Fibroblast of lung (primary cell): ENCODE measurements around the gene KDM5B. TPM values are rescaled to one million over a fixed set of nuclear protein-coding genes. Genes with fewer than 3 reads are reported as not detected.

ENCODE experiments used
- DNase-seq, 2 donors: peaks; one replicate each; pipeline versions ENCODE4 v3.0.0 to v3.0.0-alpha.2; 2010; ENCODE audit warnings: low read depth in 2 of 2
- H2AFZ ChIP-seq: 2 replicates; pipeline ENCODE4 v1.5.1; 2012; ENCODE audit warnings: low read length, control low read depth, inconsistent platforms
- H3K27ac ChIP-seq: 2 replicates; pipeline ENCODE4 v1.5.1; 2011; ENCODE audit warnings: low read length, control low read depth; ENCODE audit not compliant: insufficient read depth
- H3K27me3 ChIP-seq: 2 replicates; pipeline ENCODE4 v1.5.1; 2011; ENCODE audit warnings: mild to moderate bottlenecking, low read length; ENCODE audit not compliant: control insufficient read depth, insufficient read depth
- H3K36me3 ChIP-seq: 2 replicates; pipeline ENCODE4 v1.5.1; 2011; ENCODE audit warnings: low read length; ENCODE audit not compliant: control insufficient read depth, insufficient read depth
- H3K4me1 ChIP-seq: 2 replicates; pipeline ENCODE4 v1.5.1; 2011; ENCODE audit warnings: low read length; ENCODE audit not compliant: control insufficient read depth, insufficient read depth; ENCODE audit errors: extremely low read depth
- H3K4me2 ChIP-seq: 2 replicates; pipeline ENCODE4 v1.5.1; 2011; ENCODE audit warnings: low read length, control low read depth; ENCODE audit not compliant: insufficient read depth; ENCODE audit errors: extremely low read depth
- H3K4me3 ChIP-seq, 4 experiments: fragments of 200-600 bp in 1 of 4; sonication (generic) in 1 of 4; replicated peaks in 1 of 4; 2 replicates each; pipeline ENCODE4 v1.5.1; 2011 to 2016; ENCODE audit warnings: low read length in 4 of 4, low read depth in 3 of 4, mild to moderate bottlenecking in 3 of 4, control low read depth in 2 of 4, inconsistent platforms in 1 of 4, mixed read lengths in 1 of 4; ENCODE audit not compliant: insufficient read depth in 1 of 4; ENCODE audit errors: control extremely low read depth in 1 of 4
- H3K79me2 ChIP-seq: 2 replicates; pipeline ENCODE4 v1.5.1; 2012; ENCODE audit warnings: mild to moderate bottlenecking, low read length, inconsistent platforms; ENCODE audit not compliant: control insufficient read depth, insufficient read depth
- H3K9ac ChIP-seq: 2 replicates; pipeline ENCODE4 v1.5.1; 2011; ENCODE audit warnings: mild to moderate bottlenecking, low read length, control low read depth; ENCODE audit not compliant: insufficient read depth
- H3K9me3 ChIP-seq: 2 replicates; pipeline ENCODE4 v1.5.1; 2012; ENCODE audit warnings: low read depth, low read length; ENCODE audit not compliant: control insufficient read depth, insufficient read depth
- H4K20me1 ChIP-seq: 2 replicates; pipeline ENCODE4 v1.5.1; 2011; ENCODE audit warnings: low read length; ENCODE audit not compliant: control insufficient read depth, insufficient read depth; ENCODE audit errors: extremely low read depth
- CTCF ChIP-seq, 2 donors: IDR thresholded peaks in 1 of 2; conservative IDR thresholded peaks in 1 of 2; 1 replicate in 1 of 2; 2 replicates in 1 of 2; pipeline ENCODE4 v1.5.1; 2011 to 2012; ENCODE audit warnings: low read length in 2 of 2, control low read depth in 1 of 2, inconsistent platforms in 1 of 2, low read depth in 1 of 2, mild to moderate bottlenecking in 1 of 2
- EZH2 ChIP-seq: IDR thresholded peaks from 2 replicates; pipeline ENCODE4 v1.5.1; 2012; ENCODE audit warnings: low read length, control low read depth, mild to moderate bottlenecking; ENCODE audit errors: missing control alignments
- polyA plus RNA-seq, 2 donors: library from polyadenylated mRNA; depleted of rRNA in 1 of 2; stranded (reverse) in 1 of 2; unstranded in 1 of 2; fragments of >200 nt; gene quantifications; 2 replicates each; pipeline ENCODE4 v1.2.1, GENCODE V29; 2011 to 2012; ENCODE audit warnings: missing spikeins in 1 of 2
- total RNA-seq: library from RNA; depleted of rRNA; stranded (reverse); fragments of >200 nt; gene quantifications from 2 replicates; pipeline ENCODE4 v1.2.1, GENCODE V29; 2014

The KDM5B gene
- total and polyA plus RNA-seq, 2 donors (not counting 1 experiment from before 2014, with no cell fraction given): 52.0 to 82.2 TPM

DNA sequence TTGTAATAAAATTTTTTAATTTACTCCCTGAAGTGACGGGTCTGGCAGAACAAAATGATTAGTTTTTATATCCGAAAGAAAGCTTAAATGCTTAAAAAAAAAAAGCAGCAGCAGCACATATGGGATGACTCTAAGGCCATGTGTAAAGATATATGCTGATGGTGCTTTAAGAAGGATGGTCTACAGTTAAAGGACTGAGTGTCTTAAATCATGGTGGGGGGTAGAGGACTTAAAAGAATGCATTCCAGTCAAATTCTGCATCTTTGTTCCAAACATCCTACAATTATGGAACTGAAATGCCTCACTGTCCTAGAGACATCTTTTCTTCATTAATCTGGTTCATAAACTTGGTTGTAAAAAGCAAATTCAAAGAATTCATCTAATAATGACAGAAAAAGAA lies 7.0 kb downstream of the KDM5B start:
- Histone ChIP-seq H4K20me1 (no peaks in the 10 kb centered on the region), H3K27me3 (no peaks in the 10 kb centered on the region), H3K4me2 (no peak overlapping the region), H3K36me3 (no peaks in the 10 kb centered on the region), H3K9ac (no peak overlapping the region), H3K79me2 (peaks cover 90% of the 10 kb centered on the region), H3K27ac (no peak overlapping the region), H3K4me3 (no peak overlapping the region), H3K9me3 (no peaks in the 10 kb centered on the region), H2AFZ (no peak overlapping the region), H3K4me1 (peaks cover 7% of the 10 kb centered on the region)
- TF ChIP-seq CTCF (conservative IDR thresholded peaks at IDR 0.05 in 1 of 2, IDR thresholded peaks at IDR 0.05 in 1 of 2; ENCODE audit: low read depth in 1 of 2, low read length in 2 of 2) (no peak), EZH2 (no peak)
- DNase-seq: no peak

DNA sequence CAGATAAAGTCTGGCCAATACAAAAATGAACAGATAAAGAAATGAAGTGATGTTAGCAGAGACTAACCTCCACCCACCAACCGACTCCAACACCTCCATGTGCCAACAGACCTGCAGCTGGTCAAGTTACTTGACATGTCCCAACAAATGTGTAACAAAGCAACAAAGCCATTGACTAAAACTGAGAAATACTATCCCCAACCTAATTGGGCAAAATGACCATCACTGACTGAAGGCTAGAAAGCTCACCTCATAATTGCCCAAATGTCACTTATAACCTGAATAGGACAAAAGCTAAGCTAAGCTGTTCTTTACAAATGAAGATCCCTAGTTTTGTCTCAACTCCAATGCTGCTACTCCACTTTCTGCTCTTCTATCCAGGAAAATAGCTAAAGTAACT lies 7.5 kb downstream of the KDM5B start:
- DNase-seq: no peak
- H3K27ac ChIP-seq: no peak overlapping the region
- TF ChIP-seq CTCF (conservative IDR thresholded peaks at IDR 0.05 in 1 of 2, IDR thresholded peaks at IDR 0.05 in 1 of 2; ENCODE audit: low read depth in 1 of 2, low read length in 2 of 2) (no peak), EZH2 (no peak)
- H3K4me1 ChIP-seq: peaks cover 3% of the 10 kb centered on the region
- no peaks in the 10 kb centered on the region for H4K20me1 ChIP-seq
- H3K9me3 ChIP-seq: no peaks in the 10 kb centered on the region
- H3K36me3 ChIP-seq: no peaks in the 10 kb centered on the region
- H3K79me2 ChIP-seq: peaks cover 89% of the 10 kb centered on the region
- no peak overlapping the region for H3K9ac ChIP-seq
- H2AFZ ChIP-seq: no peak overlapping the region
- no peak overlapping the region for H3K4me3 ChIP-seq
- H3K27me3 ChIP-seq: no peaks in the 10 kb centered on the region
- no peak overlapping the region for H3K4me2 ChIP-seq

DNA sequence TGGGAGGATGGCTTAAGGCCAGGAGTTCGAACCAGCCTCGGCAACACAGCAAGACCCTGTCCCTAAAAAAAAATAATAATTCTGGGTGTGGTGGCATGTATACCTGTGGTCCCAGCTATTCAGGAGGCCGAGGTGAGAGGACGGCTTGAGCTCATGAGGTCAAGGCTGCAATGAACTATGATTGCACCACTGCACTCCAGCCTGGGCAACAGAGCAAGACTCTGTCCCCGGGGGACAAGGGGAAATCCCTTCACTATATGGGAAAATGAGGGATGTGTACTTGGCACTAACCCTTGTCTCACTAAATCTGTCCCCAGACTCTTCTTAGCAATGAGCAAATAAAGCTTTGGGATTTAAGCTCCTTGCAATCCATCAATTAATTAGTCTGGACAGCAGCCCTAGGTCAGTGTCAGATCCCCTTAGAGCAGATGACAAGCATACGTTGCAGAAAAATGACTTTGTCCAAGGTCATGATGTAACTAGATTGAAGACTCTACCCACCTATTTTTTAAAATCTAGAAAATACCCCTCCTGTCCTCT lies 9.4 kb downstream of the KDM5B start:
- peaks cover 2% of the 10 kb centered on the region for H4K20me1 ChIP-seq
- TF ChIP-seq CTCF (conservative IDR thresholded peaks at IDR 0.05 in 1 of 2, IDR thresholded peaks at IDR 0.05 in 1 of 2; ENCODE audit: low read depth in 1 of 2, low read length in 2 of 2) (no peak), EZH2 (no peak)
- H3K36me3 ChIP-seq: no peaks in the 10 kb centered on the region
- no peak overlapping the region for H2AFZ ChIP-seq
- no peaks in the 10 kb centered on the region for H3K9me3 ChIP-seq
- no peak for DNase-seq
- no peak overlapping the region for H3K4me2 ChIP-seq
- no peak overlapping the region for H3K27ac ChIP-seq
- no peak overlapping the region for H3K4me3 ChIP-seq
- peaks cover 75% of the 10 kb centered on the region for H3K79me2 ChIP-seq
- H3K9ac ChIP-seq: no peak overlapping the region
- no peaks in the 10 kb centered on the region for H3K27me3 ChIP-seq
- H3K4me1 ChIP-seq: no peaks in the 10 kb centered on the region
